HCT116 (cell line): ENCODE results near the gene CDC42EP5. TPM values are rescaled to one million over a fixed set of nuclear protein-coding genes. Genes with fewer than 3 reads are reported as not detected.

Source experiments
- ATAC-seq: fragments of 200-7000 bp; cut with Tn5 transposase; 2 replicates; pipeline ENCODE4 v1.9.1; 2020; ENCODE audit warnings: mild to moderate bottlenecking, moderate library complexity
- BruUV-seq: library from RNA; stranded (reverse); fragments of 400-500 nt; replicated peaks from 2 replicates; lab custom pipeline; 2021; lab: Mats Ljungman, UMichigan
- CTCF ChIA-PET: fragments of 300-600 bp; sonication (Branson Sonifier 250); formaldehyde crosslinking; loops from one replicate; lab custom pipeline; 2021; ENCODE audit warnings: antibody characterized with exemption; lab: Charles Lee
- POLR2A ChIA-PET: fragments of 300-600, 350-600 bp; sonication (Branson Sonifier 250); formaldehyde crosslinking; loops from one replicate; lab custom pipeline; 2021; ENCODE audit warnings: antibody characterized with exemption; lab: Charles Lee
- RAD21 ChIA-PET, 2 experiments: fragments of 300-600 bp; sonication (Branson Sonifier 250); formaldehyde crosslinking; loops; one replicate each; lab custom pipeline; 2023; ENCODE audit warnings: low total read pairs in 2 of 2; ENCODE audit not compliant: uncharacterized antibody in 2 of 2, unreplicated experiment in 2 of 2, low non-redundant PET in 1 of 2; lab: Charles Lee
- DNase-seq: peaks from one replicate; pipeline ENCODE4 v3.0.0-alpha.2; 2010; ENCODE audit warnings: low read depth, low spot score
- H2AFZ ChIP-seq: fragments of 200-600 bp; shearing (Covaris generic), sonication (generic); 2 replicates; pipeline ENCODE4 v1.6.1; 2017; ENCODE audit warnings: low read depth, mixed run types, mixed read lengths, antibody characterized with exemption, low read length; ENCODE audit not compliant: poor library complexity, severe bottlenecking
- H3K27ac ChIP-seq: 2 replicates; pipeline ENCODE4 v1.5.1; 2012; ENCODE audit warnings: low read depth, low read length
- H3K27me3 ChIP-seq: fragments of 200-600 bp; sonication (generic); 2 replicates; pipeline ENCODE4 v1.6.1; 2016; ENCODE audit warnings: mixed run types, low read length, mixed read lengths; ENCODE audit not compliant: insufficient read depth
- H3K36me3 ChIP-seq, 2 experiments: fragments of 200-500 bp in 1 of 2; fragments of 200-600 bp in 1 of 2; sonication (Bioruptor generic) in 1 of 2; sonication (generic) in 1 of 2; 2 replicates each; pipeline versions ENCODE4 v1.5.1 to v1.6.1; 2014 to 2016; ENCODE audit warnings: low read length in 2 of 2, inconsistent platforms in 1 of 2, mixed read lengths in 1 of 2, mixed run types in 1 of 2; ENCODE audit not compliant: insufficient read depth in 2 of 2, control insufficient read depth in 1 of 2
- H3K4me1 ChIP-seq, 2 experiments: fragments of 200-600 bp in 1 of 2; sonication (generic) in 1 of 2; 2 replicates each; pipeline versions ENCODE4 v1.5.1 to v1.6.1; 2012 to 2017; ENCODE audit warnings: low read length in 2 of 2, inconsistent platforms in 1 of 2, mild to moderate bottlenecking in 1 of 2, mixed read lengths in 1 of 2, mixed run types in 1 of 2, moderate library complexity in 1 of 2; ENCODE audit not compliant: insufficient read depth in 2 of 2, control insufficient read depth in 1 of 2
- H3K4me2 ChIP-seq: fragments of 200-600 bp; sonication (generic); 2 replicates; pipeline ENCODE4 v1.6.1; 2017; ENCODE audit warnings: mixed run types, low read length, mixed read lengths
- H3K4me3 ChIP-seq, 2 experiments: fragments of 200-600 bp in 1 of 2; sonication (generic) in 1 of 2; replicated peaks in 1 of 2; 2 replicates each; pipeline ENCODE4 v1.5.1; 2011 to 2016; ENCODE audit warnings: low read length in 2 of 2, control low read depth in 1 of 2, low read depth in 1 of 2, mild to moderate bottlenecking in 1 of 2, mixed read lengths in 1 of 2, mixed run types in 1 of 2
- H3K79me2 ChIP-seq: fragments of 200-600 bp; sonication (generic); 2 replicates; pipeline ENCODE4 v1.6.1; 2017; ENCODE audit warnings: mild to moderate bottlenecking, mixed run types, low read length, moderate library complexity, mixed read lengths; ENCODE audit not compliant: insufficient read depth
- H3K9ac ChIP-seq: fragments of 200-600 bp; sonication (generic); 2 replicates; pipeline ENCODE4 v1.6.1; 2016; ENCODE audit warnings: low read length, mixed read lengths
- H3K9me2 ChIP-seq: fragments of 200-600 bp; sonication (generic), shearing (Covaris generic); 2 replicates; pipeline ENCODE4 v1.6.1; 2017; ENCODE audit warnings: mixed run types, mild to moderate bottlenecking, moderate library complexity; ENCODE audit not compliant: insufficient read depth
- H3K9me3 ChIP-seq, 2 experiments: fragments of 200-500 bp in 1 of 2; fragments of 200-600 bp in 1 of 2; sonication (Bioruptor generic) in 1 of 2; sonication (generic) in 1 of 2; 2 replicates each; pipeline ENCODE4 v1.6.1; 2014 to 2017; ENCODE audit warnings: low read length in 2 of 2, mixed read lengths in 2 of 2, inconsistent platforms in 1 of 2, low read depth in 1 of 2, mild to moderate bottlenecking in 1 of 2, mixed run types in 1 of 2, moderate library complexity in 1 of 2; ENCODE audit not compliant: control insufficient read depth in 1 of 2, insufficient read depth in 1 of 2
- H4K20me1 ChIP-seq: fragments of 200-600 bp; sonication (generic), shearing (Covaris generic); 2 replicates; pipeline ENCODE4 v1.6.1; 2017; ENCODE audit warnings: mixed run types, mild to moderate bottlenecking, moderate library complexity; ENCODE audit not compliant: insufficient read depth
- CBX3 ChIP-seq: IDR thresholded peaks from 2 replicates; pipeline ENCODE4 v1.6.1; 2012; ENCODE audit warnings: low read depth
- ELF1 ChIP-seq: IDR thresholded peaks from 2 replicates; pipeline ENCODE4 v1.6.1; 2012; ENCODE audit warnings: low read depth, borderline replicate concordance
- EZH2 ChIP-seq: fragments of 200-600 bp; sonication (generic); IDR thresholded peaks from 2 replicates; pipeline ENCODE4 v1.6.1; 2017; ENCODE audit warnings: antibody characterized with exemption, mixed run types
- EZH2phosphoT487 ChIP-seq: fragments of 200-600 bp; IDR thresholded peaks from 2 replicates; pipeline ENCODE4 v1.6.1; 2018; ENCODE audit warnings: antibody characterized with exemption, borderline replicate concordance
- FOSL1 ChIP-seq: IDR thresholded peaks from 2 replicates; pipeline ENCODE4 v1.6.1; 2012; ENCODE audit warnings: low read depth
- JUND ChIP-seq: IDR thresholded peaks from 2 replicates; pipeline ENCODE4 v1.6.1; 2012
- POLR2A ChIP-seq: IDR thresholded peaks from 2 replicates; pipeline ENCODE4 v1.7.0; 2011; ENCODE audit warnings: borderline replicate concordance; ENCODE audit not compliant: insufficient read depth, insufficient read length; ENCODE audit errors: extremely low read depth
- YY1 ChIP-seq: IDR thresholded peaks from 2 replicates; pipeline ENCODE4 v1.6.1; 2011; ENCODE audit warnings: low read length, low read depth, moderate library complexity, mild to moderate bottlenecking; ENCODE audit not compliant: insufficient replicate concordance; ENCODE audit errors: extremely low read depth
- ZFX ChIP-seq: fragments of 450-650 bp; IDR thresholded peaks from 2 replicates; pipeline ENCODE4 v1.6.1; 2017
- ZNF274 ChIP-seq: fragments of 200-500 bp; sonication (Bioruptor generic); IDR thresholded peaks from 2 replicates; pipeline ENCODE4 v1.6.1; 2014; ENCODE audit warnings: mild to moderate bottlenecking, low read depth, low read length, inconsistent platforms
- intact Hi-C: fragments of 100-400 bp; cut with micrococcal nuclease; formaldehyde crosslinking; loops from 2 replicates; pipeline ENCODE4 v1.10.0; 2022
- total RNA-seq: library from RNA; stranded (reverse); gene quantifications from one replicate; pipeline ENCODE4 v1.2.1, GENCODE V29; 2021; ENCODE audit not compliant: unreplicated experiment
- TF ChIP-seq, protein P1 (sequence below): IDR thresholded peaks from 2 replicates; pipeline ENCODE4 v1.6.1; 2011; ENCODE audit warnings: mild to moderate bottlenecking, low read length, moderate library complexity; ENCODE audit not compliant: insufficient replicate concordance; ENCODE audit errors: extremely low read depth
- TF ChIP-seq, protein P2 (sequence below): IDR thresholded peaks from 2 replicates; pipeline ENCODE4 v1.6.1; 2012; ENCODE audit warnings: low read depth
- TF ChIP-seq, protein P3 (sequence below): IDR thresholded peaks from 2 replicates; pipeline ENCODE4 v1.6.1; 2012

CDC42EP5 gene
- total RNA-seq, 1 experiment from 2014 or later = 0.64 TPM

DNA sequence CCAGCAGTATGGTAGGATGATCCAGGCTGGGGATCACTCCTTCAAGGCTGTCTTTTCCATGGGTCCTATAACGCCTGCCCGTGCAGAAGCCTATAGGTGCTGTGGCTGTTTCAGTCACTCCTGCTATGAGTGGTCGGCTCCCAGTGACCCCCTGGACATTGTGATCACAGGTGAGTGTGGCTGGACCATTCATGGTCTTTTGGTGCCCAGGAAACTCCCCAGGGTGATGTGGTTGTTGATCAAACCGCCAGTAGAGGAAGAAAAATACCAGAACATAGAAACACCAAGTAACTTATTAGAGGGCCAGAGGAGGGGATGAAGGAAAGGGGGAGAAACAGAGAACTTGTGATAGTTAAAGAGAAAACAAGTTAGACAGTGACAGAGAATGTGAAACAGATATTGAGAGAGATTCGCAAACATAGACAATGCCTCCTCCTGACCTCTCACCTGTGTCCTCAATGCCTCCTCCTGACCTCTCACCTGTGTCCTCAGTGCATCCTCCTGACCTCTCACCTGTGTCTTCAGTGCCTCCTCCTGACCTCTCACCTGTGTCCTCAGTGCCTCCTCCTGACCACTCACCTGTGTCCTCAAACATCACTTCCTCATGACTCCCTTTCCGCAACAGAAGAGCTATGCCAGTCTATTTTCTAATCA lies 48.9 kb upstream of the CDC42EP5 start (continued):
- TF ChIP-seq, protein P1, sequence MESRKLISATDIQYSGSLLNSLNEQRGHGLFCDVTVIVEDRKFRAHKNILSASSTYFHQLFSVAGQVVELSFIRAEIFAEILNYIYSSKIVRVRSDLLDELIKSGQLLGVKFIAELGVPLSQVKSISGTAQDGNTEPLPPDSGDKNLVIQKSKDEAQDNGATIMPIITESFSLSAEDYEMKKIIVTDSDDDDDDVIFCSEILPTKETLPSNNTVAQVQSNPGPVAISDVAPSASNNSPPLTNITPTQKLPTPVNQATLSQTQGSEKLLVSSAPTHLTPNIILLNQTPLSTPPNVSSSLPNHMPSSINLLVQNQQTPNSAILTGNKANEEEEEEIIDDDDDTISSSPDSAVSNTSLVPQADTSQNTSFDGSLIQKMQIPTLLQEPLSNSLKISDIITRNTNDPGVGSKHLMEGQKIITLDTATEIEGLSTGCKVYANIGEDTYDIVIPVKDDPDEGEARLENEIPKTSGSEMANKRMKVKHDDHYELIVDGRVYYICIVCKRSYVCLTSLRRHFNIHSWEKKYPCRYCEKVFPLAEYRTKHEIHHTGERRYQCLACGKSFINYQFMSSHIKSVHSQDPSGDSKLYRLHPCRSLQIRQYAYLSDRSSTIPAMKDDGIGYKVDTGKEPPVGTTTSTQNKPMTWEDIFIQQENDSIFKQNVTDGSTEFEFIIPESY = no peak
- TF ChIP-seq, protein P2, sequence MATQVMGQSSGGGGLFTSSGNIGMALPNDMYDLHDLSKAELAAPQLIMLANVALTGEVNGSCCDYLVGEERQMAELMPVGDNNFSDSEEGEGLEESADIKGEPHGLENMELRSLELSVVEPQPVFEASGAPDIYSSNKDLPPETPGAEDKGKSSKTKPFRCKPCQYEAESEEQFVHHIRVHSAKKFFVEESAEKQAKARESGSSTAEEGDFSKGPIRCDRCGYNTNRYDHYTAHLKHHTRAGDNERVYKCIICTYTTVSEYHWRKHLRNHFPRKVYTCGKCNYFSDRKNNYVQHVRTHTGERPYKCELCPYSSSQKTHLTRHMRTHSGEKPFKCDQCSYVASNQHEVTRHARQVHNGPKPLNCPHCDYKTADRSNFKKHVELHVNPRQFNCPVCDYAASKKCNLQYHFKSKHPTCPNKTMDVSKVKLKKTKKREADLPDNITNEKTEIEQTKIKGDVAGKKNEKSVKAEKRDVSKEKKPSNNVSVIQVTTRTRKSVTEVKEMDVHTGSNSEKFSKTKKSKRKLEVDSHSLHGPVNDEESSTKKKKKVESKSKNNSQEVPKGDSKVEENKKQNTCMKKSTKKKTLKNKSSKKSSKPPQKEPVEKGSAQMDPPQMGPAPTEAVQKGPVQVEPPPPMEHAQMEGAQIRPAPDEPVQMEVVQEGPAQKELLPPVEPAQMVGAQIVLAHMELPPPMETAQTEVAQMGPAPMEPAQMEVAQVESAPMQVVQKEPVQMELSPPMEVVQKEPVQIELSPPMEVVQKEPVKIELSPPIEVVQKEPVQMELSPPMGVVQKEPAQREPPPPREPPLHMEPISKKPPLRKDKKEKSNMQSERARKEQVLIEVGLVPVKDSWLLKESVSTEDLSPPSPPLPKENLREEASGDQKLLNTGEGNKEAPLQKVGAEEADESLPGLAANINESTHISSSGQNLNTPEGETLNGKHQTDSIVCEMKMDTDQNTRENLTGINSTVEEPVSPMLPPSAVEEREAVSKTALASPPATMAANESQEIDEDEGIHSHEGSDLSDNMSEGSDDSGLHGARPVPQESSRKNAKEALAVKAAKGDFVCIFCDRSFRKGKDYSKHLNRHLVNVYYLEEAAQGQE = no peak
- TF ChIP-seq ZNF274 (no peak), FOSL1 (no peak)

DNA sequence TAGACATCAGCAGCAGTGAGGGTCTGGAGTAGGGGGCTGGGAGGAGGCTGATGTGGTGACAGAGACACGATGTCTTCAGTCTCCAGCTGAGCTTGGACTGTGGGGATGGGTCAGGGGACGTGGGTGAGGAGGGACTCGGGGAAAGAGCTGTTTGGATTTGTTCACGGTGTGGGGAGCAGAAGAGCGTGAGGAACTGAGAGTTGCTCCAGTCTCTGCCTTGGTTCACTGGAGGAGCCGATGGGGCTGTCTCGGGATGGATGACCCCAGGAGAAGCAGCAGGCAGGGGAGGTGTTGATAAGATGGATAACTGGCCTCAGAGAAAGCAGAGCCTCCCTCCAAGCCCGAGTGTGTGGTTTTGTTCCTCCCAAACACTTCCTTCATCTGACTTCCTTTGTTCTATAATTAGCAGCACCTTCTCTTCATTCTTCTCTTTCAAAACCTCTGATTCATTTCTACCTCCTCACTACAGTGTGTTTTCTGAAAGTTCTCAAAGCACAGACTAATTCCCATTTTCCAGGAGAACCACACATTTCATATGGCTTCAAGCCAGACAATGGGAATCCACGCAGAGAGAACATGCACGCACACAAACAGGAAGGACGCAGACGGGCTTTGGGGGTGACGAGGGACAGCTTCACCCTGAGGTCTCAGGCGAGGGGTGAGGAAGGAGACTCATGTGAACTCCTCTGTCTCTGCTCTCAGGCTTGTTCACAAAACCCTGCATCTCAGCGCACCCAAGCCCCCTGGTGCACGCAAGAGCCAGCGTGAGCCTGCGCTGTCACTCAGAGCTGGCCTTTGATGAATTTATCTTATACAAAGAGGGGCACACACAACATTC lies 48.1 kb upstream of the CDC42EP5 start:
- Histone ChIP-seq H3K9me2 (no peaks in the 10 kb centered on the region), H3K4me3 (no peak overlapping the region), H3K4me2 (no peak overlapping the region), H3K79me2 (no peaks in the 10 kb centered on the region), H3K36me3 (no peaks in the 10 kb centered on the region), H2AFZ (no peak overlapping the region), H3K27me3 (peaks cover 39% of the 10 kb centered on the region), H4K20me1 (no peaks in the 10 kb centered on the region), H3K4me1 (peaks cover 0 to 7% of the 10 kb centered on the region in 2 experiments; a peak in 2 of 4 replicates), H3K27ac (no peak overlapping the region), H3K9me3 (no peaks in the 10 kb centered on the region), H3K9ac (no peak overlapping the region)
- intact Hi-C loops = no loop called here
- ChIA-PET CTCF (no interaction called here), POLR2A (no interaction called here), RAD21 (no interaction called here)
- BruUV-seq = no TSS peak
- no peak for DNase-seq
- no peak for ATAC-seq
- TF ChIP-seq ZNF274 (no peak), EZH2phosphoT487 (no peak), POLR2A (no peak), YY1 (no peak), JUND (no peak), ZFX (no peak), EZH2 (no peak), ELF1 (no peak), CBX3 (no peak)
- TF ChIP-seq, protein P2 = no peak
- TF ChIP-seq, protein P3, sequence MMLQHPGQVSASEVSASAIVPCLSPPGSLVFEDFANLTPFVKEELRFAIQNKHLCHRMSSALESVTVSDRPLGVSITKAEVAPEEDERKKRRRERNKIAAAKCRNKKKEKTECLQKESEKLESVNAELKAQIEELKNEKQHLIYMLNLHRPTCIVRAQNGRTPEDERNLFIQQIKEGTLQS = no peak
